PFSK-1 (cell line): Measurements from ENCODE around the gene VCAM1.

Experiments used
- POLR2AphosphoS5 ChIP-seq: IDR thresholded peaks from 2 replicates; pipeline ENCODE4 v1.6.1; 2012; ENCODE audit warnings: low read depth, mild to moderate bottlenecking, control low read depth, low read length, moderate library complexity
- REST ChIP-seq, 2 experiments: IDR thresholded peaks; 2 replicates each; pipeline versions ENCODE4 v1.6.1 to v1.8.0; 2011 to 2012; ENCODE audit warnings: low read depth in 2 of 2, low read length in 2 of 2, control low read depth in 1 of 2, inconsistent platforms in 1 of 2, mild to moderate bottlenecking in 1 of 2, moderate library complexity in 1 of 2; ENCODE audit not compliant: insufficient read depth in 1 of 2
- TAF1 ChIP-seq: IDR thresholded peaks from 2 replicates; pipeline ENCODE4 v1.6.1; 2012; ENCODE audit warnings: low read length, control low read depth, borderline replicate concordance; ENCODE audit not compliant: insufficient read depth

- TF ChIP-seq REST (IDR thresholded peaks at IDR 0.05; ENCODE audit: insufficient read depth in 1 of 2, low read depth in 2 of 2, low read length in 2 of 2) (no peak), POLR2AphosphoS5 (no peak), TAF1 (no peak)
These were observed 55.9 kb downstream of the VCAM1 start for GRCh38 chr1:100775483-100775882.
